Measurements from ENCODE around the gene PEX11A. TPM values are rescaled to one million over a fixed set of nuclear protein-coding genes. Genes with fewer than 3 reads are reported as not detected.

PEX11A gene
- polyA plus RNA-seq, 2 of the 4 experiments (the other 2 are of a cell fraction): 6.3 to 8.1 TPM

- DNase-seq (ENCODE audit: low read depth in 1 of 2, low spot score in 1 of 2): no peak
- no peaks in the 10 kb centered on the region for H3K4me1 ChIP-seq
- no peak for ATAC-seq
- peaks cover 8% of the 10 kb centered on the region; the same call in 1 of the 3 replicates for H3K9me3 ChIP-seq
- CTCF ChIA-PET: interaction anchor here (0.5 to 6.0 kb wide), 9 partner anchors 10 to 324 kb away, joined by 3 to 43 read pairs (median 3); no protein-coding TSS in a partner anchor
- no peak for FAIRE-seq
- no peak overlapping the region for H3K27ac ChIP-seq
- no peak overlapping the region for H3K4me3 ChIP-seq
- TF ChIP-seq NR3C1 (IDR thresholded peaks at IDR 0.05): no peak
- no peak for TF ChIP-seq CEBPB (IDR thresholded peaks at IDR 0.05)
- no peak for TF ChIP-seq CTCF (IDR thresholded peaks at IDR 0.05)
- TF ChIP-seq SREBF2 (IDR thresholded peaks at IDR 0.05): no peak
- no peak for TF ChIP-seq HEYL (CRISPR knock-in tag; IDR thresholded peaks at IDR 0.05)
- no peak for TF ChIP-seq RFX5 (IDR thresholded peaks at IDR 0.05)
- TF ChIP-seq HES2 (IDR thresholded peaks at IDR 0.05): no peak
- POLR2A ChIA-PET: no interaction called here
- H3K4me2 ChIP-seq: no peak overlapping the region
- WGBS (ENCODE audit: missing lambda C conversion rate): 73% methylated on average over 1 of the region's 1 CpG
These were observed 34.1 kb upstream of the PEX11A start for GRCh38 chr15:89724621-89725020.

- no peak overlapping the region for H3K4me2 ChIP-seq
- no peak for FAIRE-seq
- no peak overlapping the region for H3K27ac ChIP-seq
- H3K9me3 ChIP-seq: peaks cover 8% of the 10 kb centered on the region; the same call in 1 of the 3 replicates
- H3K4me3 ChIP-seq: no peak overlapping the region
- 70% methylated on average over 3 of the region's 3 CpGs for WGBS (ENCODE audit: missing lambda C conversion rate)
- ChIA-PET POLR2A (no interaction called here), CTCF (interaction anchor here (0.6 to 1.8 kb wide), 7 partner anchors 15 to 459 kb away, joined by 3 to 9 read pairs (median 3); no protein-coding TSS in a partner anchor)
- DNase-seq (ENCODE audit: low read depth in 1 of 2, low spot score in 1 of 2): no peak
- no peaks in the 10 kb centered on the region for H3K4me1 ChIP-seq
- ATAC-seq: no peak
- no peak for TF ChIP-seq RNF2 (IDR thresholded peaks at IDR 0.05; ENCODE audit: borderline replicate concordance, low read depth)
- TF ChIP-seq TFCP2L1 (CRISPR knock-in tag; IDR thresholded peaks at IDR 0.05): no peak
- no peak for TF ChIP-seq POLR2A (IDR thresholded peaks at IDR 0.05; ENCODE audit: low read length)
- peak; percentile 95 for TF ChIP-seq ZC3H11A (IDR thresholded peaks at IDR 0.05)
- no peak for TF ChIP-seq ESRRA (IDR thresholded peaks at IDR 0.05; ENCODE audit: borderline replicate concordance, low read length)
- TF ChIP-seq ATOH8 (CRISPR knock-in tag; IDR thresholded peaks at IDR 0.05; ENCODE audit: low read depth): no peak
These were observed 32.5 kb upstream of the PEX11A start for GRCh38 chr15:89723031-89723430.

- no peak for TF ChIP-seq TFCP2L1 (CRISPR knock-in tag; IDR thresholded peaks at IDR 0.05)
- no peak for TF ChIP-seq POLR2A (IDR thresholded peaks at IDR 0.05; ENCODE audit: low read length)
- no peak for TF ChIP-seq GATA3 (IDR thresholded peaks at IDR 0.05; ENCODE audit: borderline replicate concordance)
- no peak for TF ChIP-seq CEBPB (IDR thresholded peaks at IDR 0.05)
- TF ChIP-seq ESRRA (IDR thresholded peaks at IDR 0.05; ENCODE audit: borderline replicate concordance, low read length): no peak
- no peak for TF ChIP-seq HOXB13 (CRISPR knock-in tag; IDR thresholded peaks at IDR 0.05; ENCODE audit: low read depth)
- no peak for TF ChIP-seq FOSB (CRISPR knock-in tag; IDR thresholded peaks at IDR 0.05)
- TF ChIP-seq KDM5A (IDR thresholded peaks at IDR 0.05): no peak
- no peak for TF ChIP-seq ZFP36 (IDR thresholded peaks at IDR 0.05; ENCODE audit: borderline replicate concordance, partially characterized antibody)
- no peak for TF ChIP-seq EHMT2 (IDR thresholded peaks at IDR 0.05; ENCODE audit: low read depth)
- TF ChIP-seq POLR2AphosphoS2 (conservative IDR thresholded peaks at IDR 0.05; ENCODE audit: low read length): no peak
- TF ChIP-seq RCOR1 (IDR thresholded peaks at IDR 0.05; ENCODE audit: low read depth, low read length): no peak
- no peak for TF ChIP-seq SMC3 (IDR thresholded peaks at IDR 0.05)
- TF ChIP-seq HEYL (CRISPR knock-in tag; IDR thresholded peaks at IDR 0.05): no peak
- TF ChIP-seq ELK1 (IDR thresholded peaks at IDR 0.05; ENCODE audit: low read depth, low read length): no peak
- no peak for TF ChIP-seq TP53 (CRISPR knock-in tag; IDR thresholded peaks at IDR 0.05)
- no peak for TF ChIP-seq ZNF302 (CRISPR knock-in tag; IDR thresholded peaks at IDR 0.05)
- TF ChIP-seq JUNB (IDR thresholded peaks at IDR 0.05): no peak
- TF ChIP-seq SREBF2 (IDR thresholded peaks at IDR 0.05): no peak
- no peak overlapping the region for H3K27ac ChIP-seq
- POLR2A ChIA-PET: no interaction called here
These were observed 24.2 kb upstream of the PEX11A start for GRCh38 chr15:89714775-89715174.

More at GRCh38 chr15:89714775-89715174, 24.2 kb upstream of the PEX11A start:
- DNase-seq (ENCODE audit: low read depth in 1 of 2, low spot score in 1 of 2) (no peak), ATAC-seq (no peak), FAIRE-seq (no peak)
- H3K9me3 ChIP-seq: no peaks in the 10 kb centered on the region
- no peak overlapping the region for H3K4me2 ChIP-seq
- CTCF ChIA-PET: interaction anchor here (1.4 kb wide), 1 partner anchor 15 kb away, joined by 3 read pairs; no protein-coding TSS in a partner anchor
- H3K4me1 ChIP-seq: no peaks in the 10 kb centered on the region
- H3K4me3 ChIP-seq: no peak overlapping the region
- 70% methylated on average over 2 of the region's 2 CpGs for WGBS (ENCODE audit: missing lambda C conversion rate)
